Measurements from ENCODE around the gene TSNAXIP1.
A peak's percentile ranks its signal among the peaks of the same experiment; 100 is the strongest.

GRCh38 chr16:67847064-67847861 is 40.6 kb downstream of the TSNAXIP1 start, which contains the start of gene CENPT:
- peak in 1 of 6 experiments; percentile 15 for TF ChIP-seq CTCF (IDR thresholded peaks at IDR 0.05)
- peak in 1 of 2 donors; percentile 39 for TF ChIP-seq POLR2A (IDR thresholded peaks at IDR 0.05)
